ENCODE results near the gene NR6A1. TPM values are rescaled to one million over a fixed set of nuclear protein-coding genes. Genes with fewer than 3 reads are reported as not detected.
A peak's percentile ranks its signal among the peaks of the same experiment; 100 is the strongest.

The NR6A1 gene
- total RNA-seq, 4 donors from 2014 or later: 1.8 to 2.8 (median 2.0) TPM

GRCh38 chr9:124769549-124770358, 1.4 kb downstream of the NR6A1 start:
- H3K4me3 ChIP-seq: peak overlapping the region; percentile 81 to 95 (median 86)
- no peaks in the 10 kb centered on the region for H3K36me3 ChIP-seq
- H3K4me1 ChIP-seq: peaks cover 17 to 37% (median 29%) of the 10 kb centered on the region in 4 donors
- DNase-seq (ENCODE audit: extremely low spot score): no peak
- WGBS: 12% methylated on average over 56 of the region's 56 CpGs
- intact Hi-C loops (cut with DNase I): loop anchor here (5.0 to 10.0 kb wide), 2 partner anchors 373 to 605 kb away; partner anchors contain the start of gene SCAI
- no peaks in the 10 kb centered on the region for H3K9me3 ChIP-seq
- peaks cover 3 to 60% (median 20%) of the 10 kb centered on the region in 4 donors for H3K27me3 ChIP-seq
- TF ChIP-seq EP300 (IDR thresholded peaks at IDR 0.05) (no peak), CTCF (IDR thresholded peaks at IDR 0.05) (no peak)
- peak overlapping the region in 3 of 4 donors; percentile 33 to 72 (median 41) for H3K27ac ChIP-seq (replicated peaks in 1 of 4)

DNA sequence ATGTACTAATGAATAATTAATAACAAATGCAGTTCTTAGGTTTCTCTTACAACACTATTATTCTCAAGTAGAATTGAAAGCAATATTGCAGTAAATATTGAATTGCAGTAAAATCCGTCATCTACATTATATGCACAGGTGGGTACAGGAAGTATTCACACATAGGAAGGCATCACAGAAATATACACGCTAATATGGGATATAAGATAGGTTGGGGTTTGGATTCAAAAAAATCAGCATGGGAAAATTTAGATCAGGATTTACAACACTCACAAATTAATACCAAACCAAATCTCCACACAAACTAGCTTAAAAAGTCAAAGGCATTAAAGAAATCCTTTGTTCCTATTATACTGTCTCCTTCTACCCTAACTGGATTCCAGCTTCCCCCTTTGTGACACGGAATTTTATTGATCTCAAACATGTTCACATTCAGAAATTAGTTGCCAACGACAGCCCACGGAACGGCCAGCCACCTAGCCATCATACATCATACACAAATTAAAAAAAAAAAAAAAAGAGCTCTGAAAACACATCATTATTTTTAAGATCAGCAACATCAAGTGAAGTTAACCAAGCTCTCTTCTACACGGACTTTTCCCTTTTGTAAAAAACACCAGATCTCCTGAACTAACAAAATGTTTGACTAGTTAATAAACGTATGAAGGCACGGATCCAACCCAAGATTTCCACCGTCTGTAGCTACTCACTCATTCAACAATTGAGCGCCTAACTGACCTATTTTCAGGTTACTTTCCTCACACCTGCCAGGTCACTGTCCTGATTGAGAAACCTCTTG, 2.2 kb downstream of the NR6A1 start:
- intact Hi-C loops (cut with DNase I): no loop called here
- no peak for DNase-seq (ENCODE audit: extremely low spot score)
- Histone ChIP-seq H3K27ac (replicated peaks in 1 of 4) (peak overlapping the region in 1 of 4 donors; percentile 72), H3K36me3 (no peaks in the 10 kb centered on the region), H3K4me1 (peaks cover 14 to 33% (median 24%) of the 10 kb centered on the region in 4 donors), H3K27me3 (peaks cover 3 to 66% (median 20%) of the 10 kb centered on the region in 4 donors), H3K9me3 (no peaks in the 10 kb centered on the region), H3K4me3 (peak overlapping the region; percentile 81 to 95 (median 86))
- no peak for TF ChIP-seq POLR2A (IDR thresholded peaks at IDR 0.05; ENCODE audit: low read depth)
- TF ChIP-seq POLR2AphosphoS5 (IDR thresholded peaks at IDR 0.05): peak in 1 of 2 donors; percentile 26
- no peak for TF ChIP-seq CTCF (IDR thresholded peaks at IDR 0.05)
- TF ChIP-seq EP300 (IDR thresholded peaks at IDR 0.05): no peak
- WGBS: 37% methylated on average over 11 of the region's 11 CpGs

DNA sequence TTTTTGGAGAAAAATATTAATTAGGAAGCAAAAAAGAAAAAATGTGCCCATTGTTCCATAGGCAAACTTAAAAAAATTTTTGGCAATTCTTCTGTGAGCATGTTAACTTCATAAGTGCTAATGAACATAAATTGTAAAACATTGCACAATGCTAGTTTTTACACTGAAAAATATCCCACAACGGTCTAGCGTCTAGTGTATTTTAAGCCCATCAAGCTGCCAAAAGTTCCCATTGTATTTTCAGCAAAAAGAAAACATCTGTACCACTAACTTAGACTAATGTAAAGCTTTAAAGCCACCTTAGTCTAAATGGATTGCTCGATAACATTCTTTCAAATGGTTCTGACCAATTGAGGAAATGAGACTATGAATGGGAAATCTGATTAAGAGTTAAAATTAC, 2.8 kb downstream of the NR6A1 start:
- DNase-seq (ENCODE audit: extremely low spot score): no peak
- Histone ChIP-seq H3K27ac (replicated peaks in 1 of 4) (no peak overlapping the region), H3K4me1 (peaks cover 14 to 33% (median 24%) of the 10 kb centered on the region in 4 donors), H3K36me3 (no peaks in the 10 kb centered on the region), H3K27me3 (peaks cover 3 to 72% (median 20%) of the 10 kb centered on the region in 4 donors), H3K4me3 (no peak overlapping the region), H3K9me3 (no peaks in the 10 kb centered on the region)
- intact Hi-C loops (cut with DNase I): no loop called here
- 72% methylated on average over 3 of the region's 3 CpGs for WGBS
- TF ChIP-seq EP300 (IDR thresholded peaks at IDR 0.05) (no peak), POLR2AphosphoS5 (IDR thresholded peaks at IDR 0.05) (no peak), POLR2A (IDR thresholded peaks at IDR 0.05; ENCODE audit: low read depth) (no peak), CTCF (IDR thresholded peaks at IDR 0.05) (no peak)

DNA sequence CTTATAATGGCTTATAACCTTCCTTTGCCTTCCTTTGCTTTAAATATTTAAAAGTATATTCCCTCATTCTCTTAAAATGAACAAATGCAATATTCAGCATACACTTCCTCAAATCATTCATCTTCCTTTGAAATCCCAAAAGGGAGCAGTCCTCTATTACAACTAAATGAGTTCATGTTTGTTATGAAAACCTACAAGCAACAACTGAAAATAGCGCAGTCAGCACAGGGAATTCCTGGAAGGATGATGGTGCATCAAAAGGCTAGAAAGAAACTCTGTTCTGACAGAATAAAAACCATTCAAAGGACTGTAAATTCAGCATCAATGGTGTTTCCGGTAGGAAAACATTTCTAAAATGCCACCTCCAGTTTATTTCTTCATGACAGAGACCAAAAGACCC, 3.3 kb downstream of the NR6A1 start:
- no peak for TF ChIP-seq CTCF (IDR thresholded peaks at IDR 0.05)
- TF ChIP-seq POLR2AphosphoS5 (IDR thresholded peaks at IDR 0.05): no peak
- no peak for TF ChIP-seq EP300 (IDR thresholded peaks at IDR 0.05)
- TF ChIP-seq POLR2A (IDR thresholded peaks at IDR 0.05; ENCODE audit: low read depth): no peak
- H3K36me3 ChIP-seq: no peaks in the 10 kb centered on the region
- no peak overlapping the region for H3K4me3 ChIP-seq
- H3K4me1 ChIP-seq: peaks cover 14 to 33% (median 24%) of the 10 kb centered on the region in 4 donors
- H3K9me3 ChIP-seq: no peaks in the 10 kb centered on the region
- H3K27ac ChIP-seq (replicated peaks in 1 of 4): no peak overlapping the region
- WGBS: 65% methylated on average over 2 of the region's 2 CpGs
- peaks cover 3 to 72% (median 20%) of the 10 kb centered on the region in 4 donors for H3K27me3 ChIP-seq
- intact Hi-C loops (cut with DNase I): no loop called here
- DNase-seq (ENCODE audit: extremely low spot score): no peak

All from esophagus muscularis mucosa (tissue), 4 donors.